Effector CD8-positive, alpha-beta T cell (primary cell): Measurements from ENCODE around the gene NAA38.

ENCODE experiments used
- DNase-seq: peaks from one replicate; lab custom pipeline; 2025; lab: John Stamatoyannopoulos, UW

The NAA38 gene

GRCh38 chr17:7852919-7853690 is 4.3 kb downstream of the NAA38 start:
- DNase-seq: no peak

GRCh38 chr17:7852262-7852670 is 5.1 kb downstream of the NAA38 start:
- DNase-seq: no peak

DNA sequence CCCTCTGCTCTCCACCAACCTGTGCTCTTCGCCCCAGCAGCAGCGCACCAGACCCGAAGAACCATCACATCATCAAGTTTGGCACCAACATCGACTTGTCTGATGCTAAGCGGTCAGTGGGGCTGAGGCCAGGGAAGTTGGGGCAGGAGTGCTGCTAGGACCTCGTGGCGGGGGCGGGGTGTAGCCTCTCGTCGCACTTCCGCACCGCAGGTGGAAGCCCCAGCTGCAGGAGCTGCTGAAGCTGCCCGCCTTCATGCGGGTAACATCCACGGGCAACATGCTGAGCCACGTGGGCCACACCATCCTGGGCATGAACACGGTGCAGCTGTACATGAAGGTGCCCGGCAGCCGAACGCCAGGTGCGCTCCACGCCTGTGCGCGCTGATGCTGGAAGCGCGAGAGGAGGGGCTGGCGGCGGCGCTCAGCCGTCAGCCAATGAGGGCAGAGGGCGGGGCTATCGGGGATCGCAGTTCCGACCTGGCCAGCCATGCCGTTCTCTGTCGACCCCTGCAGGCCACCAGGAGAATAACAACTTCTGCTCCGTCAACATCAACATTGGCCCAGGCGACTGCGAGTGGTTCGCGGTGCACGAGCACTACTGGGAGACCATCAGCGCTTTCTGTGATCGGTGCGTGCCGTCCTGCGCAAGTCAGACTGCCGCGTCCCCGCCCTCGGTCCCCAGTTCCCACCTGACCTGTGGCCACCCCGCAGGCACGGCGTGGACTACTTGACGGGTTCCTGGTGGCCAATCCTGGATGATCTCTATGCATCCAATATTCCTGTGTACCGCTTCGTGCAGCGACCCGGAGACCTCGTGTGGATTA is 5.7 kb downstream of the NAA38 start:
- peak; percentile 85 for DNase-seq

DNA sequence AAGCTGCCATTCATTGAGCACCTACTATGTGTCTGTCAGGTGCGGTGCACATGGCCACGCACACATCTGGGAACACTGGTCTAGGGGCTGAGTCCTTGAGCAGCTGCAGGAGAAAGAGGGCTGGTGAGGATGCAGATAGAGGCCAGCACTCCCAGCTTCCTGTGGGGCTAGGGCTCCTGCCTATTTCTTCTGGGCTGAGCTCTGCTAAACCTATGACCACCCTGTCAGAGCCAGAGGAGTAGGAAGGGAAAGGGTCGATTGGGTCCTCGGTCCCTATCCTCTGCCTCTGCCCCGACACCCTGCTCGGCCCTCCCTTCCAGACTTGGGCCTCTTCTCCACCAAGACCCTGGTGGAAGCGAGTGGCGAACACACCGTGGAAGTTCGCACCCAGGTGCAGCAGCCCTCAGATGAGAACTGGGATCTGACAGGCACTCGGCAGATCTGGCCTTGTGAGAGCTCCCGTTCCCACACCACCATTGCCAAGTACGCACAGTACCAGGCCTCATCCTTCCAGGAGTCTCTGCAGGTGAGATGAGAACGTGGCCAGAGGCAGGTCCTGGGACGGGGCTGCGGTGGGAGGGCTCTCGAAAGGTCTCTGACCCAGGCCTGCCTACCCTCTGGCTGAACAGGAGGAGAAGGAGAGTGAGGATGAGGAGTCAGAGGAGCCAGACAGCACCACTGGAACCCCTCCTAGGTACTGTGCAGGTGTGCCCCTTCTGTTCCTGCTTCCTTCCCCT is 6.5 kb downstream of the NAA38 start:
- DNase-seq: no peak

DNA sequence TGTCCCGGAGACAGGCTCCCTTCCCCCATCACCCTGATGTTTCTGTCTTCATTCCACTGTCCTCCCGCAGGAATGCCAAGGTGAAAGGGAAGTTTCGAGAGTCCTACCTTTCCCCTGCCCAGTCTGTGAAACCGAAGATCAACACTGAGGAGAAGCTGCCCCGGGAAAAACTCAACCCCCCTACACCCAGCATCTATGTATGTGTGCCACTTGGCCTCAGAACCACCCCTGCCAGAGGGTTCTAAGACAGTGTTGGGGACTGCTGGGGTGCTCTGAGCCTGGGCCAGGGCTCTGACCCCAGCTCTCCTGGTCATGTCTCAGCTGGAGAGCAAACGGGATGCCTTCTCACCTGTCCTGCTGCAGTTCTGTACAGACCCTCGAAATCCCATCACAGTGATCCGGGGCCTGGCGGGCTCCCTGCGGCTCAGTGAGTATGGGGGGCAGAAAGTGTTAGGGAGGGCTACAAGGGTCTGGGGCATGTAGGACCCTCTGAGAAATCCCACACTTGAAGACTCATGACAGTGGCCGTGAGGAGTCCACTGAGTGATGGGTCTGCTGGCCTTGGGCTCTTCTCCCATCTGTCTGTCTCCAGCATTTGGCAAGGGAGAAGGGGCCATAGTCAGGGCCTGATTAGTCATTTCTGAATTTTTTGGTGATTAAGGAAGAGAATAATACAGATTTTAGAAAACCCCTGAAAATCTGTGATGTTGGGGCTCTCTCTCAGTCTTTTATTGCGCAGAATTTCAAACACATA is 7.4 kb downstream of the NAA38 start:
- no peak for DNase-seq

DNA sequence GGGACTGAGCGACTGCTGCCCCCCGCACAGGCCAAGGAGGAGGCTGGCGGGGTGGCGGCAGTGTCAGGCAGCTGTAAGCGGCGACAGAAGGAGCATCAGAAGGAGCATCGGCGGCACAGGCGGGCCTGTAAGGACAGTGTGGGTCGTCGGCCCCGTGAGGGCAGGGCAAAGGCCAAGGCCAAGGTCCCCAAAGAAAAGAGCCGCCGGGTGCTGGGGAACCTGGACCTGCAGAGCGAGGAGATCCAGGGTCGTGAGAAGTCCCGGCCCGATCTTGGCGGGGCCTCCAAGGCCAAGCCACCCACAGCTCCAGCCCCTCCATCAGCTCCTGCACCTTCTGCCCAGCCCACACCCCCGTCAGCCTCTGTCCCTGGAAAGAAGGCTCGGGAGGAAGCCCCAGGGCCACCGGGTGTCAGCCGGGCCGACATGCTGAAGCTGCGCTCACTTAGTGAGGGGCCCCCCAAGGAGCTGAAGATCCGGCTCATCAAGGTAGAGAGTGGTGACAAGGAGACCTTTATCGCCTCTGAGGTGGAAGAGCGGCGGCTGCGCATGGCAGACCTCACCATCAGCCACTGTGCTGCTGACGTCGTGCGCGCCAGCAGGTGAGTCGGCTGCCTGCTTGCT is 8.1 kb downstream of the NAA38 start:
- DNase-seq: no peak

GRCh38 chr17:7848739-7849129 is 8.6 kb downstream of the NAA38 start:
- DNase-seq: no peak

DNA sequence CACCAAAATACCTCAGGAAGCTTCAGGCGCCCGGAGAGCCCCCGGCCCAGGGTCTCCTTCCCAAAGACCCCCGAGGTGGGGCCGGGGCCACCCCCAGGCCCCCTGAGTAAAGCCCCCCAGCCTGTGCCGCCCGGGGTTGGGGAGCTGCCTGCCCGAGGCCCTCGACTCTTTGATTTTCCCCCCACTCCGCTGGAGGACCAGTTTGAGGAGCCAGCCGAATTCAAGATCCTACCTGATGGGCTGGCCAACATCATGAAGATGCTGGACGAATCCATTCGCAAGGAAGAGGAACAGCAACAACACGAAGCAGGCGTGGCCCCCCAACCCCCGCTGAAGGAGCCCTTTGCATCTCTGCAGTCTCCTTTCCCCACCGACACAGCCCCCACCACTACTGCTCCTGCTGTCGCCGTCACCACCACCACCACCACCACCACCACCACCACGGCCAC is 9.2 kb downstream of the NAA38 start:
- no peak for DNase-seq

GRCh38 chr17:7846765-7847661 is 10.3 kb downstream of the NAA38 start:
- no peak for DNase-seq

GRCh38 chr17:7846063-7846735 is 11.2 kb downstream of the NAA38 start:
- DNase-seq: no peak

GRCh38 chr17:7845359-7846062 is 11.8 kb downstream of the NAA38 start:
- no peak for DNase-seq

DNA sequence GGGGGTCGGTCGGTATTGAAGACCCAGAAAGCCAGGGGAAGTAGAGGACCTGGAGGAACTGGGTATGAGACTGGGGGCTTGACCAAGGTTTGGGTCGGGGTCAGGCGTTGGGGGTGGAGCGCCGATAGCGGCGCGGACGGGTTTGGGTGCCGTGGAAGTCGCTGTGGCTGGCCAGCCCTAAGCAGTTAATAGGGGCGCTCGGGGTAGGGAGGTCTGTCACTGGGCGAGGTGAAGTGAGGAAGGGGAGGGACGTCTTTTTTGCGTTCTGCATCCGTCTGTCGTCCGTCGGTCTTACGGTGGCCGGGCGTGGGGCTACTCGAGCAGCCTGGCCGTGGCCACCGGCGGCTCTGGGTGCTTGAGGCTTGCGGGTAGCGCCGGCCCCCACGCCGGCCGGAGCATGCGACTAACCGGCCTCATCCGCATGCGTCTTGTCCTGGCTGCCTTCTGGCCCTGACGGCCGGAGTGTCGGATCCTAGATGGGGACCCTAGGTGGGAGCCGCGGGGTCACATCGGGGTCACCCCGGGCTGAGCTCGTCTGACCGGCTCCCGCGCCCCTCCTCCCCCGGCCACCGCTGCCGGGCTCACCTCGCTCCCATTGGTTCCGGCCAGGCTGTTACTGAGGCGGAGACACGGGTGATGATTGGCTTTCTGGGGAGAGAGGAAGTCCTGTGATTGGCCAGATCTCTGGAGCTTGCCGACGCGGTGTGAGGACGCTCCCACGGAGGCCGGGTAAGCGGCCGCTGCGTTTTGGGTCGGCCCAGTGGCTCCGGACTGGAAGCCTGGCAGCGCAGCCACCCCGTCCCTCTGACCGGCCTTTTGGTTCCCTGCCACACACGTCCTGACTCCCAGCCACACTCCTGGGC is 12.8 kb downstream of the NAA38 start:
- peak; percentile 66 for DNase-seq

DNA sequence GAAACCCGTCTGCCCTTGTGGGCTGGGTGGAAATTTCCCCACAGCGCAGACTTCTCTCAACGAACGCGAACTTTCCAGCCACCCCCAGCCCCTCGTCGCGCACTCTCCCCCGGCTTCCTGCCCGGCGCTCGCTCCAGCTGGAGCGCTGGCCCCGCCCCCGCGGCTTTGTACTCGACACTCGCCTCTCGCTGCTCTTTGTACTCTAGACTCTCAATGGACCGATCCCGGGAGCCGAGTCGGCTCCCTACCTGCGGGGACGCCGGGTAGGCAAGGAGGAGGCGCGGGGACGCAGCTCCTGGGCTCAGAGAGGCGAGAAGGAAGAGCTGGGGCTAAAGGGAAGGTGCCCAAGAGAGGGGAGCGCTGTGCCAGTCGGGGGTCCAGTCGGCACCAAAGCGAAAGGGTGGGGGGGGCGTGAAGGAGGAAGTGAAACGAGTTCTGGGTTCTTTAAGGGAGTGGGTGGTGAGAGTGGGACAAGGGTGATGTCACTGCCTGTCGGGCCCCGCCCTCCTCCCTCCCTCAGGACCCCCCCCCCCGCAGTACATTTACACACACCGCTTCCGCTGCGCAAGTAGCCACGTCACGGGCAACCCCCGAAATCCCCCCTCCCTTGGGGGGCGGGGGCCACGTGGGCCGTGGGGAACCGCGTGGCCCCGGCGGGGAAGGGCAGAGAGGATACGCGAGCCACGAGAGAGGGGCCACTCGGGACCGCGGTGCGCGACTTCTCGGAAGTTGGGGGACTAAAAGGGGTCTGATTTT is 13.6 kb downstream of the NAA38 start:
- peak; percentile 93 for DNase-seq

- peak; percentile 55 for DNase-seq
These were observed 14.2 kb downstream of the NAA38 start for GRCh38 chr17:7843257-7843535.

DNA sequence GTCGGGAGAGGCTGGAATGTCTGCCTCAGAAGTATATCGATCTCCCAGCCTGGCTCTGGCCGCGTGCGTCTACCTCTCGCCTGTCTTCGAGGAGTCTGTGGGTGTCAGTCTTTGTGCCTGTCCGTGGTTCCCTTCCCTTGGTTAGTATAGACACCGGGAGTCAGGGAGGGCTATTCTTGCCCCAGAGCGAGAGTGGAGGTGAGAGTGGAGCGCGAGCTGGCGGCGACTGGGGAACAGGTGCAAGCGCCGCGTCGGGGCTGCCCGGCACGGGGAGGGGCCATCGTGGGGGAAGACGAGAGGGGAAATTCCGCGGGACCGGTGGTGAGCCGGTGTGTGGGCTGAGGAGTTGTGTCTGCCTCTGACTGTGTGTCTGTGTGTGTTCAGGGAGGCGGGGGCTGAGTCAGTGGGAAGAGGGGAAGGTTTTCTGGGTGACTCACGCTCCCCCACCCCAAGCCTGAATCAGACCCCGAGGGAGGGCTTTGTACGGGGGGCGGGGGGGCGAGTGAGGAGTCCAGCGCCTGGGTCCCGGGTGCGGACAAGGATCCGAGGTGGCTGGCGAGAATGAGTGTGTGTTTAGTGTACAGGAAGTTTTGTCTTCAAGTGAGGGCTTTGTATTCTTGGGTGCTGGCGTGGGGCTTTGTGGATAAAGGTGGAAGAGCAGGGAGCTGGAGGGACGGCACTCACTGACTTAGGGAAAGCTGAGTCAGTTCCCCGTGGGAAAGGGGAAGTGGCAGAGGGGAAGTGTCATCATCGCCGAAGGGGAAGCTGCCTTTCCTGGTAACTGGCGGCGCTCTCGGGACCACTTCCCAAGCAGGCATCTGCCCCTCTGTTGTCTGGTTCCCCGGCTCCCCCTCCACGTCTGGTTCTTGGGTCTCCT is 14.7 kb downstream of the NAA38 start:
- peak; percentile 91 for DNase-seq

GRCh38 chr17:7841915-7842379 is 15.4 kb downstream of the NAA38 start:
- peak; percentile 82 for DNase-seq
